DOHH2 (cell line): ENCODE data around the gene CCDC137.

Experiments
- H3F3A ChIP-seq: fragments of 200-600 bp; sonication (generic), shearing (Covaris generic); 2 replicates; pipeline ENCODE4 v1.6.0; 2016; ENCODE audit warnings: antibody characterized with exemption, mild to moderate bottlenecking; ENCODE audit not compliant: control insufficient read depth, insufficient read depth
- H3K27ac ChIP-seq: fragments of 200-600 bp; sonication (generic); 2 replicates; pipeline ENCODE4 v1.5.1; 2014; ENCODE audit warnings: low read depth, mild to moderate bottlenecking, low read length, moderate library complexity
- H3K27me3 ChIP-seq: fragments of 200-600 bp; sonication (generic); 2 replicates; pipeline ENCODE4 v1.6.1; 2014; ENCODE audit warnings: mild to moderate bottlenecking, low read length, mixed read lengths; ENCODE audit not compliant: control insufficient read depth
- H3K36me3 ChIP-seq: fragments of 200-600 bp; sonication (generic); 2 replicates; pipeline ENCODE4 v1.6.1; 2014; ENCODE audit warnings: mild to moderate bottlenecking, low read length, moderate library complexity, mixed read lengths; ENCODE audit not compliant: control insufficient read depth
- H3K4me1 ChIP-seq: fragments of 200-600 bp; sonication (generic); 2 replicates; pipeline ENCODE4 v1.6.1; 2014; ENCODE audit warnings: mild to moderate bottlenecking, low read length, mixed read lengths; ENCODE audit not compliant: control insufficient read depth
- H3K4me2 ChIP-seq: fragments of 200-600 bp; sonication (generic); 2 replicates; pipeline ENCODE4 v1.6.0; 2014; ENCODE audit warnings: mild to moderate bottlenecking, low read length, moderate library complexity
- H3K4me3 ChIP-seq: fragments of 200-600 bp; sonication (generic); 2 replicates; pipeline ENCODE4 v1.5.1; 2014; ENCODE audit warnings: mild to moderate bottlenecking, low read length, mixed read lengths
- H3K79me2 ChIP-seq: fragments of 200-600 bp; sonication (generic); 2 replicates; pipeline ENCODE4 v1.6.1; 2014; ENCODE audit warnings: mild to moderate bottlenecking, low read length, mixed read lengths; ENCODE audit not compliant: control insufficient read depth
- H3K9me2 ChIP-seq: fragments of 200-600 bp; sonication (generic); replicated peaks from 2 replicates; pipeline ENCODE4 v1.6.1; 2014; ENCODE audit warnings: mild to moderate bottlenecking, low read length, mixed read lengths; ENCODE audit not compliant: control insufficient read depth
- H3K9me3 ChIP-seq: fragments of 200-600 bp; sonication (generic); 2 replicates; pipeline ENCODE4 v1.6.1; 2014; ENCODE audit warnings: antibody characterized with exemption, low read length, mixed read lengths; ENCODE audit not compliant: control insufficient read depth, insufficient read depth
- H4K20me1 ChIP-seq: fragments of 200-600 bp; sonication (generic); 2 replicates; pipeline ENCODE4 v1.6.0; 2014; ENCODE audit warnings: low read depth, mild to moderate bottlenecking, antibody characterized with exemption, low read length, moderate library complexity; ENCODE audit not compliant: control insufficient read depth, insufficient read depth
- CTCF ChIP-seq: fragments of 200-600 bp; sonication (generic); IDR thresholded peaks from one replicate; pipeline ENCODE4 v1.5.1; 2014; ENCODE audit warnings: antibody characterized with exemption, mild to moderate bottlenecking, low read depth, low read length; ENCODE audit not compliant: poor library complexity, severe bottlenecking
- EZH2phosphoT487 ChIP-seq: fragments of 200-600 bp; sonication (generic); IDR thresholded peaks from 2 replicates; pipeline ENCODE4 v1.6.1; 2017; ENCODE audit warnings: borderline replicate concordance, mild to moderate bottlenecking, antibody characterized with exemption, low read length, moderate library complexity, mixed read lengths

The CCDC137 gene

GRCh38 chr17:81691608-81692007 is 25.1 kb downstream of the CCDC137 start:
- H3F3A ChIP-seq, result no peaks in the 10 kb centered on the region
- peaks cover 97% of the 10 kb centered on the region for H3K36me3 ChIP-seq
- no peak overlapping the region for H3K27ac ChIP-seq
- TF ChIP-seq EZH2phosphoT487, result no peak
- TF ChIP-seq CTCF, result no peak
- no peaks in the 10 kb centered on the region for H3K9me2 ChIP-seq
- no peaks in the 10 kb centered on the region for H3K4me1 ChIP-seq
- H3K4me3 ChIP-seq, result no peak overlapping the region
- no peaks in the 10 kb centered on the region for H4K20me1 ChIP-seq
- H3K4me2 ChIP-seq, result no peak overlapping the region
- no peaks in the 10 kb centered on the region for H3K27me3 ChIP-seq
- peaks cover 38% of the 10 kb centered on the region for H3K79me2 ChIP-seq
- H3K9me3 ChIP-seq, result no peaks in the 10 kb centered on the region

- no peaks in the 10 kb centered on the region for H4K20me1 ChIP-seq
- peaks cover 97% of the 10 kb centered on the region for H3K36me3 ChIP-seq
- no peaks in the 10 kb centered on the region for H3K27me3 ChIP-seq
- no peak overlapping the region for H3K4me2 ChIP-seq
- H3F3A ChIP-seq, result no peaks in the 10 kb centered on the region
- no peak overlapping the region for H3K27ac ChIP-seq
- no peaks in the 10 kb centered on the region for H3K9me2 ChIP-seq
- no peaks in the 10 kb centered on the region for H3K9me3 ChIP-seq
- TF ChIP-seq CTCF (peak; percentile 42), EZH2phosphoT487 (no peak)
- peaks cover 32% of the 10 kb centered on the region for H3K79me2 ChIP-seq
- H3K4me3 ChIP-seq, result no peak overlapping the region
- H3K4me1 ChIP-seq, result no peaks in the 10 kb centered on the region
These were observed 27.1 kb downstream of the CCDC137 start for GRCh38 chr17:81693509-81694210.

GRCh38 chr17:81694810-81695209 is 28.3 kb downstream of the CCDC137 start:
- H3K9me3 ChIP-seq, result no peaks in the 10 kb centered on the region
- H3K27ac ChIP-seq, result no peak overlapping the region
- H3F3A ChIP-seq, result peaks cover 5% of the 10 kb centered on the region; the same call in 1 of the 2 replicates
- no peaks in the 10 kb centered on the region for H3K4me1 ChIP-seq
- no peaks in the 10 kb centered on the region for H3K9me2 ChIP-seq
- no peak overlapping the region for H3K4me3 ChIP-seq
- peaks cover 96% of the 10 kb centered on the region for H3K36me3 ChIP-seq
- no peak overlapping the region for H3K4me2 ChIP-seq
- peaks cover 37% of the 10 kb centered on the region for H3K79me2 ChIP-seq
- H4K20me1 ChIP-seq, result no peaks in the 10 kb centered on the region
- H3K27me3 ChIP-seq, result no peaks in the 10 kb centered on the region
- TF ChIP-seq CTCF, result no peak
- TF ChIP-seq EZH2phosphoT487, result no peak
